OCI-LY1 (cell line): ENCODE results near the gene KCNT2.

Experiments used
- EZH2 ChIP-seq: fragments of 200-600 bp; sonication (generic), shearing (Covaris generic); IDR thresholded peaks from 2 replicates; pipeline ENCODE4 v1.8.0; 2017; ENCODE audit warnings: borderline replicate concordance, mixed run types, mild to moderate bottlenecking, antibody characterized with exemption, low read length, moderate library complexity, mixed read lengths
- TF ChIP-seq, protein P1 (sequence below): fragments of 200-600 bp; sonication (generic), shearing (Covaris generic); IDR thresholded peaks from 2 replicates; pipeline ENCODE4 v1.5.1; 2017; ENCODE audit warnings: mild to moderate bottlenecking, antibody characterized with exemption, low read length, moderate library complexity, mixed read lengths

DNA sequence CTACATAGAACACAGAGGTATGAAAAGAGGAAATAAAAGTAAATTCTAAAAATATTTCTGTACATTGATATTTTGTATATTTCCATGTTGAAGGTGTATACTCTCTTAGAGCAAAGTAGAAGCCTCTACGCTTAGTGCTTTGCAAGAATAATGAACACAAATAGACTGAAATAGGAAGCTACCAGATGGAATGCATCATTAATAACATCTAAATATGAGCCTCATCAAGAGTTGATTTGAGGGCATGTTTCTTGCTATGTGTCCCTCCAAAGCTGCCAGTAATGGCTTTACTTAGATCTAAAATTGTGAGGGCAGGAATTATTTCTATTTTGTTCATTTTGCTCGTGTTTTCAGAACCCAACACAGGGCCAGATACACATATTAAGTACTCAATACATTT is 94.4 kb downstream of the KCNT2 start:
- TF ChIP-seq, protein P1, sequence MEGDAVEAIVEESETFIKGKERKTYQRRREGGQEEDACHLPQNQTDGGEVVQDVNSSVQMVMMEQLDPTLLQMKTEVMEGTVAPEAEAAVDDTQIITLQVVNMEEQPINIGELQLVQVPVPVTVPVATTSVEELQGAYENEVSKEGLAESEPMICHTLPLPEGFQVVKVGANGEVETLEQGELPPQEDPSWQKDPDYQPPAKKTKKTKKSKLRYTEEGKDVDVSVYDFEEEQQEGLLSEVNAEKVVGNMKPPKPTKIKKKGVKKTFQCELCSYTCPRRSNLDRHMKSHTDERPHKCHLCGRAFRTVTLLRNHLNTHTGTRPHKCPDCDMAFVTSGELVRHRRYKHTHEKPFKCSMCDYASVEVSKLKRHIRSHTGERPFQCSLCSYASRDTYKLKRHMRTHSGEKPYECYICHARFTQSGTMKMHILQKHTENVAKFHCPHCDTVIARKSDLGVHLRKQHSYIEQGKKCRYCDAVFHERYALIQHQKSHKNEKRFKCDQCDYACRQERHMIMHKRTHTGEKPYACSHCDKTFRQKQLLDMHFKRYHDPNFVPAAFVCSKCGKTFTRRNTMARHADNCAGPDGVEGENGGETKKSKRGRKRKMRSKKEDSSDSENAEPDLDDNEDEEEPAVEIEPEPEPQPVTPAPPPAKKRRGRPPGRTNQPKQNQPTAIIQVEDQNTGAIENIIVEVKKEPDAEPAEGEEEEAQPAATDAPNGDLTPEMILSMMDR: no peak
- TF ChIP-seq EZH2: no peak
